ENCODE data around the gene PRPF6.

GRCh38 chr20:64082126-64082731 is 101.3 kb downstream of the PRPF6 start:
- TF ChIP-seq EZH2 (IDR thresholded peaks at IDR 0.05; ENCODE audit: insufficient read depth, poor library complexity, severe bottlenecking) (no peak), EZH2phosphoT487 (IDR thresholded peaks at IDR 0.05; ENCODE audit: insufficient read depth, low read depth) (no peak)
